Ascending aorta (tissue), 2 donors: ENCODE data around the gene ARRDC2. TPM values are rescaled to one million over a fixed set of nuclear protein-coding genes. Genes with fewer than 3 reads are reported as not detected.

Experiments used
- DNase-seq, 2 donors: peaks; one replicate each; pipeline ENCODE4 v3.0.0-alpha.2; 2019; ENCODE audit warnings: low spot score in 2 of 2
- H3K27ac ChIP-seq, 2 donors: fragments of 200-600 bp; sonication (generic); one replicate each; pipeline ENCODE4 v1.5.1; 2016 to 2017; ENCODE audit warnings: mild to moderate bottlenecking in 1 of 2
- H3K27me3 ChIP-seq: fragments of 200-600 bp; sonication (generic); one replicate; pipeline ENCODE4 v1.5.1; 2017
- H3K36me3 ChIP-seq, 2 donors: fragments of 200-600 bp; sonication (generic); one replicate each; pipeline ENCODE4 v1.5.1; 2016
- H3K4me1 ChIP-seq, 2 donors: fragments of 200-600 bp; sonication (generic); one replicate each; pipeline ENCODE4 v1.5.1; 2016 to 2017; ENCODE audit warnings: mild to moderate bottlenecking in 1 of 2
- H3K4me3 ChIP-seq, 2 donors: fragments of 200-600 bp; sonication (generic); one replicate each; pipeline ENCODE4 v1.5.1; 2016 to 2017; ENCODE audit warnings: mild to moderate bottlenecking in 1 of 2
- H3K9me3 ChIP-seq, 2 donors: fragments of 200-600 bp; sonication (generic); one replicate each; pipeline ENCODE4 v1.5.1; 2016
- CTCF ChIP-seq, 3 experiments: fragments of 200-600 bp in 2 of 3; fragments of 450-650 bp in 1 of 3; sonication (generic) in 2 of 3; IDR thresholded peaks; one replicate each; pipeline ENCODE4 v1.5.1; 2016 to 2019; ENCODE audit warnings: antibody characterized with exemption in 3 of 3, mild to moderate bottlenecking in 1 of 3, moderate library complexity in 1 of 3
- intact Hi-C: fragments of 100-400 bp; cut with DNase I; formaldehyde crosslinking; loops from one replicate; pipeline ENCODE4 v1.15.1; 2023
- total RNA-seq: library from RNA; depleted of rRNA; stranded (reverse); fragments of >200 nt; gene quantifications from one replicate; pipeline ENCODE4 v1.1.0, GENCODE V29; 2016

Gene ARRDC2
- total RNA-seq, 1 donor from 2014 or later: 443 TPM

- intact Hi-C loops: loop anchor here (10.0 kb wide), 1 partner anchor 187 kb away; no protein-coding TSS in a partner anchor
- no peak for TF ChIP-seq CTCF (IDR thresholded peaks at IDR 0.05)
- Histone ChIP-seq H3K27ac (peak overlapping the region; percentile 80 to 85), H3K36me3 (no peaks in the 10 kb centered on the region), H3K9me3 (no peaks in the 10 kb centered on the region), H3K4me3 (peak overlapping the region; percentile 38 to 47), H3K4me1 (peaks cover 17 to 40% of the 10 kb centered on the region in 2 donors), H3K27me3 (no peaks in the 10 kb centered on the region)
- DNase-seq: peak in 1 of 2 donors; percentile 72
These were observed 43.9 kb downstream of the ARRDC2 start for GRCh38 chr19:18051887-18052286.

GRCh38 chr19:18053576-18054219 is 45.7 kb downstream of the ARRDC2 start:
- intact Hi-C loops: loop anchor here (10.0 kb wide), 1 partner anchor 189 kb away; no protein-coding TSS in a partner anchor
- peak overlapping the region; percentile 80 to 85 for H3K27ac ChIP-seq
- peak in 1 of 2 donors; percentile 73 for DNase-seq
- H3K4me1 ChIP-seq: peaks cover 17 to 51% of the 10 kb centered on the region in 2 donors
- no peaks in the 10 kb centered on the region for H3K36me3 ChIP-seq
- no peak overlapping the region for H3K4me3 ChIP-seq
- no peaks in the 10 kb centered on the region for H3K27me3 ChIP-seq
- TF ChIP-seq CTCF (IDR thresholded peaks at IDR 0.05): no peak
- H3K9me3 ChIP-seq: no peaks in the 10 kb centered on the region

- DNase-seq: no peak
- Histone ChIP-seq H3K27me3 (no peaks in the 10 kb centered on the region), H3K9me3 (no peaks in the 10 kb centered on the region), H3K4me1 (peaks cover 9 to 32% of the 10 kb centered on the region in 2 donors), H3K4me3 (no peak overlapping the region), H3K36me3 (no peaks in the 10 kb centered on the region), H3K27ac (no peak overlapping the region)
- intact Hi-C loops: loop anchor here (10.0 kb wide), 1 partner anchor 191 kb away; no protein-coding TSS in a partner anchor
- no peak for TF ChIP-seq CTCF (IDR thresholded peaks at IDR 0.05)
These were observed 48.0 kb downstream of the ARRDC2 start for GRCh38 chr19:18055967-18056366.

GRCh38 chr19:18057557-18057956 is 49.6 kb downstream of the ARRDC2 start:
- Histone ChIP-seq H3K27me3 (no peaks in the 10 kb centered on the region), H3K9me3 (no peaks in the 10 kb centered on the region), H3K4me3 (no peak overlapping the region), H3K27ac (peak overlapping the region; percentile 73 to 90), H3K4me1 (peaks cover 0 to 20% of the 10 kb centered on the region in 2 donors), H3K36me3 (no peaks in the 10 kb centered on the region)
- no peak for TF ChIP-seq CTCF (IDR thresholded peaks at IDR 0.05)
- intact Hi-C loops: loop anchor here (10.0 kb wide), 1 partner anchor 193 kb away; no protein-coding TSS in a partner anchor
- no peak for DNase-seq

GRCh38 chr19:18058208-18059009 is 50.4 kb downstream of the ARRDC2 start:
- no peaks in the 10 kb centered on the region for H3K36me3 ChIP-seq
- intact Hi-C loops: loop anchor here (1.0 to 10.0 kb wide), 3 partner anchors 51 to 194 kb away; no protein-coding TSS in a partner anchor

More at GRCh38 chr19:18058208-18059009, 50.4 kb downstream of the ARRDC2 start:
- peak; percentile 93 to 99 (median 97) for TF ChIP-seq CTCF (IDR thresholded peaks at IDR 0.05)
- Histone ChIP-seq H3K4me3 (peak overlapping the region; percentile 10 to 17), H3K27ac (peak overlapping the region; percentile 73 to 90), H3K9me3 (no peaks in the 10 kb centered on the region), H3K4me1 (peaks cover 0 to 14% of the 10 kb centered on the region in 2 donors), H3K27me3 (no peaks in the 10 kb centered on the region)
- peak in 1 of 2 donors; percentile 85 for DNase-seq
